Nephron progenitor cell (in vitro differentiated cells): ENCODE data around the gene MCTP2.

ENCODE experiments used
- DNase-seq: peaks from one replicate; pipeline ENCODE4 v3.0.0; 2021
- H3K27ac Mint-ChIP-seq: 2 replicates; pipeline ENCODE4 v1.8.0; 2021; ENCODE audit warnings: mild to moderate bottlenecking, moderate library complexity, mixed read lengths
- H3K27me3 Mint-ChIP-seq: 2 replicates; pipeline ENCODE4 v1.8.0; 2021; ENCODE audit warnings: mild to moderate bottlenecking, low read depth, mixed read lengths; ENCODE audit not compliant: poor library complexity
- H3K36me3 Mint-ChIP-seq: 2 replicates; pipeline ENCODE4 v1.8.0; 2021; ENCODE audit warnings: low read depth, mixed read lengths
- H3K4me1 Mint-ChIP-seq: 2 replicates; pipeline ENCODE4 v1.8.0; 2021; ENCODE audit warnings: mixed read lengths
- H3K4me3 Mint-ChIP-seq: 2 replicates; pipeline ENCODE4 v1.8.0; 2021; ENCODE audit warnings: mild to moderate bottlenecking, moderate library complexity, mixed read lengths
- H3K9me3 Mint-ChIP-seq: 2 replicates; pipeline ENCODE4 v1.8.0; 2021; ENCODE audit warnings: mild to moderate bottlenecking, moderate library complexity, mixed read lengths
- TF ChIP-seq, protein P1 (sequence below): fragments of 200-600 bp; sonication (generic); IDR thresholded peaks from 2 replicates; pipeline ENCODE4 v1.5.0; 2021; ENCODE audit warnings: antibody characterized with exemption

MCTP2 gene

DNA sequence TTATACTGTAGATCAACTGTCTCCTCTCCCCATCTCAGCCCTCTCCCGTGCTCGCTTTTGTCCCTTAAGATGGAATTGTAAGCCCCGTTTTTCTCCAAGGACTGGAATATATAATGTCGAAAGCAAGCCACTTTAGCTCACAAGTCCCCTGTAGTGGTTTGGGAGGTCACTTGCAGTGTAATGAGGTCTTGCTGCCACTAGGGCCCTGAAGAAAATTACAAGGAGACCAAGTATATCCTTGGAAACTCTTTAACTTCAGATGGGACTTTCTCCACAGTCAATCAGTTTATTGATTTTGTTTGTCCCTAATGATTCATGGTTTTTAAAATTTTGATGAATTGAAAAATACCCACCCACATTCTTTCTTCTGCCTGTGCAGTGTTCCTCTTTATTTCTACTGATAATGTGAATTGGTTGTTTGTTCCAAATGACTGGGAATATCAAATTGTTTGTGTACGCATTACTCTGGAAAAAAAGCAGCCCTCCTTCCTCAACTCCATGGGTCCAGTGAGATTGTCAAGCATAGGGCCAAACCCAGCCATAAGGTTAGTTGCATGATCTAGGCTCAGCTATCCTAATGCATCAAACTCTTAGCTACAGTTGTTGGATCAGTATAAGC lies 294.8 kb downstream of the MCTP2 start:
- Mint-ChIP-seq H3K27me3 (peaks cover 2% of the 10 kb centered on the region), H3K36me3 (no peaks in the 10 kb centered on the region), H3K9me3 (peaks cover 12% of the 10 kb centered on the region), H3K4me3 (no peak overlapping the region), H3K4me1 (peaks cover 23% of the 10 kb centered on the region), H3K27ac (no peak overlapping the region)
- no peak for DNase-seq
- TF ChIP-seq, protein P1, sequence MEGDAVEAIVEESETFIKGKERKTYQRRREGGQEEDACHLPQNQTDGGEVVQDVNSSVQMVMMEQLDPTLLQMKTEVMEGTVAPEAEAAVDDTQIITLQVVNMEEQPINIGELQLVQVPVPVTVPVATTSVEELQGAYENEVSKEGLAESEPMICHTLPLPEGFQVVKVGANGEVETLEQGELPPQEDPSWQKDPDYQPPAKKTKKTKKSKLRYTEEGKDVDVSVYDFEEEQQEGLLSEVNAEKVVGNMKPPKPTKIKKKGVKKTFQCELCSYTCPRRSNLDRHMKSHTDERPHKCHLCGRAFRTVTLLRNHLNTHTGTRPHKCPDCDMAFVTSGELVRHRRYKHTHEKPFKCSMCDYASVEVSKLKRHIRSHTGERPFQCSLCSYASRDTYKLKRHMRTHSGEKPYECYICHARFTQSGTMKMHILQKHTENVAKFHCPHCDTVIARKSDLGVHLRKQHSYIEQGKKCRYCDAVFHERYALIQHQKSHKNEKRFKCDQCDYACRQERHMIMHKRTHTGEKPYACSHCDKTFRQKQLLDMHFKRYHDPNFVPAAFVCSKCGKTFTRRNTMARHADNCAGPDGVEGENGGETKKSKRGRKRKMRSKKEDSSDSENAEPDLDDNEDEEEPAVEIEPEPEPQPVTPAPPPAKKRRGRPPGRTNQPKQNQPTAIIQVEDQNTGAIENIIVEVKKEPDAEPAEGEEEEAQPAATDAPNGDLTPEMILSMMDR = peak; percentile 54

DNA sequence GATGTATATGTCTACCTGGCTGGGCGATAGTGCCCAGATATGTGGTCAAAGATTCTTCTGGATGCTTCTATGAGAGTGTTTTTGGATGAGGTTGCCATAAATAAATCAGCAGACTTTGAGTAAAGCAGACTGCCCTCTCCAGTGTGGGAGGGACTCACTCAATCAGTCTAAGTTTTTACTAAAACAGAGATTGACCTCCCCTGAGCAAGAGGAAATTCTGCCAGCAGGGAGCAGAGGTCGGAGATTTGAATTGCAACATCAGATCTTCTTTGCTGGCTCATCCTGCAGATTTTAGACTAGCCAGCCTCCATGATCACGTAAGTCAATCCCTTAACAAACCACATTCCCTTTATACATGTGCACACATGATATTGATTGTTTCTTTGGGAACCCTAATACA lies 300.9 kb downstream of the MCTP2 start:
- no peak for DNase-seq
- peak overlapping the region; percentile 57 for H3K27ac Mint-ChIP-seq
- no peak overlapping the region for H3K4me3 Mint-ChIP-seq
- TF ChIP-seq, protein P1 = no peak
- peaks cover 18% of the 10 kb centered on the region for H3K4me1 Mint-ChIP-seq
- H3K27me3 Mint-ChIP-seq = peaks cover 11% of the 10 kb centered on the region
- H3K36me3 Mint-ChIP-seq = no peaks in the 10 kb centered on the region
- no peaks in the 10 kb centered on the region for H3K9me3 Mint-ChIP-seq
